H54 (cell line): Measurements from ENCODE around the gene LEPR.

Source experiments
- DNase-seq: peaks from one replicate; pipeline ENCODE4 v3.0.0; 2011; ENCODE audit warnings: low spot score, mixed read lengths; ENCODE audit not compliant: insufficient read length
- FAIRE-seq: peaks from 3 replicates; lab custom pipeline; 2011; peaks lifted over from hg19 to GRCh38; lab: Jason Lieb, UNC
- POLR2A ChIP-seq: IDR thresholded peaks from 2 replicates; pipeline ENCODE4 v1.6.1; 2011; ENCODE audit warnings: low read depth, mild to moderate bottlenecking, low read length

Gene LEPR

DNA sequence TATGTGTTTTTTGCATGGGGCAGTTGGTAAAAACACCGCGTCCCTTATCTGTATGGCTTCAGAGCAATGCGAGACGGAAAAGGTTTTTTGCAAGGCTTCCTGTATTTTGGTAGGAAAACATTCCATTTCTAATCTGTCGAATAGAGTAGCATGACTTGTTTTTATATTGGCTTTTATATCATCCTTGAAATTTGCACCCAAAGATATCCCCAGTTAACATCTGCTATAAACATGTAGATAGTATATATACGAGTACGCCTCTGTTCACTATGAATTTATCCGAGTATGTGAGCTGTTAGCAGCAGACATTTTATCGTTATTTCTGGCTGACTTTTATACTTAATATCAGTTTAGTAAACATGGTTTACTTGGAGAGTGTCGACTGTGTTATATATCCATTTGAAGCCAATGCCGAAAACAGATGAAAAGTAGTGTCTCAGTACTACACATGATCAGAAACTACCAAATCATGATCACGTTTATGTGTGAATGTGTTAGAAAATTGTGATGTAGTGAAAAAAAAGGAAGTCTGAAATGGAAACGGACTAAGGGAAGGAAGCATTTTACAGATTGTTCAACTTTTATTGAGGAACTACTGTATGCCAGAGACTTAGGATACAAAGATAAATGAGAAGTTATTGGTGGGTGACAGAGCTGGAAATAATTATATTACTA is 1.0 kb downstream of the LEPR start:
- TF ChIP-seq POLR2A, result no peak
- DNase-seq, result no peak
- FAIRE-seq, result peak; percentile 20

DNA sequence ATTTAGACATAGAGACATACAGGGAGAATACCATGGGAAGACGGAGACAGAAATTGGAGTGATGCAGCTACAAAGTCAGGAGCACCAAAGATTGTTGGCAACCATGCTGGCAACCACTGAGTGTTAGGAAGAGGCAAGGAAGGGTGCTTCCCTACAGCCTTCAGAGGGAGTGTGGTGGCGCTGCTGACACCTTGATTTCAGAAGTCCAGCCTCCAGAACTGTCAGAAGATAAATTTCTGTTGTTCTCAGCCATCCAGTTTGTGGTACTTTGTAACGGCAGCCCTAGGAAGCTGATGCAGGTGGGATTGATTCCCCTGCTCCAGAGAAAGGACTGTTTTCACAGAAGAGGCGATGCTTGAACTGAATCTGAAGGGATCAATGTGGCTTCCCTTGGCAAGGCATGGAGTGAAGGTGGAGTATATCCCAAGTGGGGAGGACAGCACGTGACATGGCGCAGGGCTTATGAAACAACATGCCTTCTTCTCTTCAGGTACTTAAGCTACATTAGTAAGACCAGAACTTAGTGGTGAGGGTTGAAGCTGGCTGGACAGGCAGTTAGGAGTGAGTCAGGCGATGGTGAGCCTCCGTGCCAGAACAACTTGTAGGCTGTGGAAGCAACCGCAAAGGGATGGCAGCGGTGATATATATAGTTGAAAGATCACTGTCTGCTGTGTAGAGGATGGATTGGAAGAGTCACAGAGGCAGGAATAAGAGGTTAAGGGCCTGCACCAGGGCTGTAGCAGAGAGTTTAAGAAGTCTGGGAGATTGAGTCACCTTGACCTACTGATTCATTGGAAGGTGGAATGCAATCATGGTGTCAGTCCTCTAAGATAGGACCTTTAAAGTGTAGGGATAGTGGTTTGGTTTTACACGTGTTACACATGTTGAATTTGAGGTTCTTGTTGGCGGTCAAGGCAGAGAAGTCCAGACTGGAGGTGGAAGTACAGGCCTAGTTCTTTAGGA is 2.1 kb downstream of the LEPR start:
- FAIRE-seq (peak; percentile 41), DNase-seq (no peak)

DNA sequence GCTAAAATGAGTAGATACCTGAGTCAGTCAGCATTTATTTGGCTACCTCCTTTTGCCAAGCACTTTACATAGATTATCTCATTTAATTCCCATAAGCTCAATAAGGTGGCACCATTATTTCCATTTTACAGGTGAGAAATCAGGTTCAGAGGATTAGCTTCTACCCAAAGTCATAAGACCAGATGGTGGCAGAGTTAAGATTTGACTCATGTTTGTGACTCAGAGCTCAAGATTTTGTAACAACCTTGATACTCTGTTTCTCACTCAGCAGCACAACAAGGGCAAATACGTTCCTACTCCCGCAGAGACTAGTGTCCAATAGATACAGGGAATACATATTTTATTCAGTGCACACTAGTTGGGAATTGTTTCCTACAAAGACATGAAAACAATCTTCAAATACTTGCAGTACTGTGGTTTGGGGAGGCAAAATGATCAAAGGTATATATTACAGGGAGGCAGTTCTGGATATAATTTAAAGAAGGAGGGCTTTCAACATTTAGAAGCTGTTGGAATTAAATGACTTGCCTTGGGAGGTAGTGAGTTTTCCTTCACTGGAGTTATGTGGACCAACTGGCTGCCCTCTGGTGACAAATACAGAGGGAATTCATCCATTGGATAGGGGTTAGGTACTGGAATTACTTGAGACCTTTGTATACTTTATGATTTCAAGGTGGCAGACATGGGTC is 3.6 kb downstream of the LEPR start:
- peak; percentile 88 for FAIRE-seq
- no peak for TF ChIP-seq POLR2A

More for the DNA sequence above, 2.1 kb downstream of the LEPR start:
- no peak for TF ChIP-seq POLR2A

DNA sequence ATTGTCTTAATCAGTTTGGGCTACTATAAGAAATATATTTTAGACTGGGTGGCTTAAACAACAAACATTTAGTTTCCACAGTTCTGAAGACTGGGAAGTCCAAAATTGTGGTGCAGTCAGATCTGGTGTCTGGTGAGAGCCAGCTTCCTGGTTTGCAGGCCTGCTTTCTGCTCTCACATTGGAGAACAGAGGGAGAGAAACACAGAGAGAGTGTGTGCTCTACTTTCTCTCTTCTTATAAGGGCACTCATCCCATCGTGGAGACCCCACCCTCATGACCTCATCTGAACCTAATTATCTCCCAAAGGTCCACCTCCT is 4.1 kb downstream of the LEPR start:
- TF ChIP-seq POLR2A, result no peak
- no peak for FAIRE-seq
- no peak for DNase-seq

More for the DNA sequence above, 3.6 kb downstream of the LEPR start:
- DNase-seq, result no peak

DNA sequence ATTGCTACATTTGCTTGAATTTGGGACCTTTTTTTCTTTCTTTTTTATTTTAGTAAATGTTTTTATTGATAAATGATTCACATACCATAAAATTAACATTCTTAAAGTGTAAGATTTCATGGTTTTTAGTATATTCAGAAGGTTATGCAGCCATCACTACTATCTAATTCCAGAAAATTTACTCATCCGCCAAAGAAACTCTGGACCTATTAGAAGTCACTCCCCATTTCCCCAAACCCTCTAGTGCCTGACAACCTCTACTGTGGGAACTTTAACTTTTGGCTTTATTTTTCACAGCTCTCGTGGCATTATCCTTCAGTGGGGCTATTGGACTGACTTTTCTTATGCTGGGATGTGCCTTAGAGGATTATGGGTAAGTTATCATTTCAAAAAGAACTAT is 4.5 kb downstream of the LEPR start:
- no peak for TF ChIP-seq POLR2A
- FAIRE-seq (no peak), DNase-seq (no peak)

DNA sequence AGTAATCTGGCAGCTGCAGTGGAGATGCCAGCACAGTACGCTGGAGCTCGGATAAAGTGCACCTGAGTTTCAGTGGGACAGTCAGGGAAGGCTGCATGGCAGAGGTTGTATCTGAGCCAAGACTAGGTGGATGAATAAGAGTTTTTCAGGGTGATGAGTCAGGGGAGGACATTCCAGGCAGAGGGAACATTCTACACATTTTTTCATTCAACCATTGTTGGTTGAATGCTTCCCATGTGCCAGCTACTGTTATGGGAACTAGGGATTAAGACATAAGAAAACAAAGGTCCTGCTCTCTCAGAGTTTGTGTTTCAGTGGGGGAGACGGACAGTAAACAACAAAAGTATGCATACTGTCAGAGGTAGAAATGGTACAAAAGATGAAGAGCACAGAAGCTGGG is 5.2 kb downstream of the LEPR start:
- FAIRE-seq, result peak; percentile 95
- TF ChIP-seq POLR2A, result no peak
- DNase-seq, result peak; percentile 57

DNA sequence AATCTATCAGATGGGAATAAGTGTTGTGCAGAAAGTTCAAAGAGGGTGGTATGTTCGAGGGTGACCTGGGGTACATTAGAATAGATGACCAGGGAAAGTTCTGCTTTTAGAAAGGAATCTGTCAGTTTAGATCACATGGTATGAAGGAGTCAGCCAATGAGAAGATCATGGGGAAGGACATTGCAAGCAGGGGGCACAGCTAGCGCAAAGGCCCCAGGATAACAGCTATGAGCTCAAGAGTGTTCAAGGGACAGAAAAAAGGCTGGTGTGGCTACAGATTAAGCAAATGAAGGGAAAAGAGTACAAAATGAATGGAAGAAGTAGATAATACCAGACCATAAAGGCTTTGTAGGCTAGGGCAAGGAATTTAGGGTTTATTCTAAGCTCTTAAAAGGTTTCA is 8.6 kb downstream of the LEPR start:
- DNase-seq, result no peak
- FAIRE-seq, result no peak
- no peak for TF ChIP-seq POLR2A

DNA sequence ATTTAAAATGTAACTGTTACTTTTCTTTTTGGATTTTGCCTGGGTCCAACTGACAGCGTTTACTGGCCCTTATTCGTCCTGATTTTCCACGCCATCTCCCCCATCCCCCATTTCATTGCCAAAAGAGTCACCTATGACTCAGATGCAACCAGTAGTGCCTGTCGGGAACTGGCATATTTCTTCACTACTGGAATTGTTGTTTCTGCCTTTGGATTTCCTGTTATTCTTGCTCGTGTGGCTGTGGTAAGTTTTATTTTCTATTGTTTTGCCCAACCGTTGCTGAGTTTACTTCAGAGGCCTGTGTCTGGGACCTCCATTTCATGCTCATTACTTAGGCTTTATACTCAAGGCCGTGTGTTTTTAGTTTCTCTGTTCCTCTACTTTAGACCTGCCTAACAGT is 9.3 kb downstream of the LEPR start:
- DNase-seq (no peak), FAIRE-seq (peak; percentile 94)
- no peak for TF ChIP-seq POLR2A

DNA sequence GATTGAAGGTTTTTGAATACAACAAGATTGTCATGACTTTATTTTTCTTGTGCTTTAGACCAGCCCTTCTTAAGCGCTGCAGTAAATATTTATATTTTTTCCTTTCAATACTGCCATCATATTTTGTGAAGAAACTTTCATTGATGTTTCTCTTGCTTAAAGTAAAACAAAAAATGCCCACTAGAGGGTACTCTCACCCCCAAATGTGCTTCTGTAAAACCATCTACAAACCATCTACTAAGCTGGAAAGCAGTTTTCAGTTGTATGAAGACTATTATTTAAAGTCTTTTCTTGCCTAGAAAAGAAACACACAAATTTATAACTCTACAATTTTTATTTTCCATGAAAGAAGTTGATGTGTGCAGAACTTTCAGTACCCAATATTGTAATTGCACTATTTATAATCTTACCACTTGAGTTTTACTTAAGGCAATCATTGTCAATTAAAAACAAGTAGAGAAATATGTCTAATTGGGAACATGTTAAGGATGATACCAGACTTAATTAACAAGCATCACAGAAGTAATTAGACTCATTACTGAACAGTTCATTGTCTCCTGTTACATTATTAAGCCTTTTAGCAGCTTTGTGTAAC is 10.7 kb downstream of the LEPR start:
- FAIRE-seq, result no peak
- DNase-seq, result no peak

DNA sequence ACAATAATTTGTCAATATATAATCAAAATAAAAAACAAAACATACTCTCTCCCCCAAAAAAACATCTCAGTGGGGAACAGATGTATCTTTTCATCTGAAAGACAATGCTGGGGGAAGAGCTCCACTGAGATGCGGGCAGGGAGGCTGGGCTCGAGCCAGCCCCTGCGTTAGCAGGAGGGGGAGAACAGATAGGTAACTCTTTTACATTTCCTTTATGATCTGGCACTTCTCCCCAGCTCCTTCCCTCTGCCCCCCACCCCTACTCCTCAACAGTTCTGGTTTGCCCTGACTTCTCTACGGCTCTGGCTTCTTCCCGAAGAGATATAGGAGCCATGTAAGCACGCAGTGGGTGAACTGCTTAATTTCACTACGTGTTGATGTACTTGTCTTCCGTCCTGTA is 12.4 kb downstream of the LEPR start:
- TF ChIP-seq POLR2A, result no peak
- DNase-seq (no peak), FAIRE-seq (no peak)

More for the DNA sequence above, 10.7 kb downstream of the LEPR start:
- no peak for TF ChIP-seq POLR2A

DNA sequence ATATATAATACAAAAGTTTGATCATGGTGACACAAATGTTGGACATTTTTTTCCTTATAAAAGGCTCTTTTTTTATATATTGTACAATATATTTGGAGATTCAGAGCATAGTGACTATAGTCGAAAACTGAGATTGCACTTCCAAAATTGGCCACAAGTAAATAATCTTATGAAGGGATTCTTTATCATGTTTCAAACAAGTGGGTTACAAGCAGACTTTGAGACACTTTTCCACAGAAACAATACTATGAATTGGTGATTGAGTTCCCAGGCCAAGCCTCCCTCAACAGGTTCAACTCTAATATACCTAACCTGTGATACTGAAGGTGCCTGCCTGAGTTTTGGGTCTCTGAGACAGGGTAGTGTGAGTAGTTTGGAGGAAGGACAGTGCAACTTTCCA is 13.8 kb downstream of the LEPR start:
- no peak for DNase-seq
- FAIRE-seq, result no peak
- TF ChIP-seq POLR2A, result no peak

DNA sequence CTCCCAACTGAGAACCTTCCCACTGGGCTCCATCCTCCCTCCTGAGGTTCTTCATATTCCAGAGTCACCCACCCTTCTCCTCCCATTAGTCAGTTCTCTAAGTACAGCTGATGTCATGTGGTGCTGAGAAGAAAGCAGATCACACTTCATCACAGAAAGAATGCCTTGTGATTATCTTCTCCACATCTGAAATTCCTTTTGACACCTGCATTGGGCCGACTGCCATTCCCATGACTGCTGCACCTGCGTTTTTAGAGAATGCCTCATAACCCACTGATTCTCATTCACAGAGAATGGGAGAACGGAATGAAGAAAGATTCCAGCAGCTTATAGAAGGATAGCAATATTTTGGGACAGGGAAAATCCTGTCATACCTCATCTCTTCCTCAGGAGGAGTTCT is 14.3 kb downstream of the LEPR start:
- DNase-seq (no peak), FAIRE-seq (no peak)
- TF ChIP-seq POLR2A, result no peak

DNA sequence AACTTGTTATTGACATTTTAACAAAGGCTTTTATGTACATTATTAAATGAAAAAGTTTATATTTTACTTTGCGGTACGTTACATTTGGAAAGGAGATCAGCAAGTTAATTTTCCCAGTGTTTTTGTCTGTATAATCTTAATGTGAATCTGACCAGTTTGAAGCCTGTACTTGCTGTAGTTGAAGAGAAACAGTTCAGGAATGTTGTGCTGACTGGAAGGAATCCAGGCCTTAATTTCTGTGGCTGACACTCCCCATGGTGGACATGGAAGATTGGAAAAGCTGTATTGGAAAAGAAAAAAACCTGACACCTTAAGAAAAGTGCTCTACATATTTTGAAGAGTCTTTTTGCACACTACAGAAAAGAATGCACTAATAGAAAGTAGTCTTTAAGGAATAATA is 15.5 kb downstream of the LEPR start:
- DNase-seq (no peak), FAIRE-seq (no peak)
- no peak for TF ChIP-seq POLR2A

DNA sequence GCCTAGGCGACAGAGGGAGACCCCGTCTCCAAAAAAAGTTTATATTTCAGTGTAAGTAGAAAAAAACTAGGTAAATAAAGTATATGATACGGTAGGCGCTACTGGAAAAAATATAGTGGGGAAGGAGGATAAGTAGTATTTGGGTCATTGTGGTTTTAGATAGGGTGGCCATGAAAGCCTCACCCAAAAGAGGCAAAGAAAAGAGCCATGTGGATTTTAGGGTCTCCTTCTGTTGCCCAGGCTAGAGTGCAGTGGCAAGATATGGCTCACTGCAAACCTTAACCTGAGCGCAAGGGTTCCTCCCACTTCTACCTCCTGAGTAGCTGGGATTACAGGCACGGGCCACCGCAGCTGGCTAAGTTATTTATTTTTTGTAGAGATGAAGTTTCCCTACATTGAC is 17.1 kb downstream of the LEPR start:
- no peak for DNase-seq
- FAIRE-seq, result no peak
- TF ChIP-seq POLR2A, result no peak
